ENCODE data around the gene DCDC2B. TPM values are rescaled to one million over a fixed set of nuclear protein-coding genes. Genes with fewer than 3 reads are reported as not detected.

The DCDC2B gene
- total and polyA plus RNA-seq, 9 of the 15 experiments (the other 6 are each of a cell fraction or from before 2014, with no cell fraction given), result not detected

- TF ChIP-seq BCLAF1 (IDR thresholded peaks at IDR 0.05; ENCODE audit: borderline replicate concordance in 1 of 2, control insufficient read depth in 1 of 2, low read depth in 2 of 2, low read length in 1 of 2) (no peak; a peak in 1 of 4 replicates), MTA3 (IDR thresholded peaks at IDR 0.05; ENCODE audit: borderline replicate concordance) (peak; percentile 54; the same call in 1 of the 2 replicates), SMAD3 (CRISPR knock-in tag; conservative IDR thresholded peaks at IDR 0.05) (no peak), DLX4 (CRISPR knock-in tag; IDR thresholded peaks at IDR 0.05) (no peak), ZKSCAN3 (CRISPR knock-in tag; IDR thresholded peaks at IDR 0.05) (no peak), ARID3B (CRISPR knock-in tag; IDR thresholded peaks at IDR 0.05; ENCODE audit: borderline replicate concordance) (no peak), BRF2 (IDR thresholded peaks at IDR 0.05; ENCODE audit: borderline replicate concordance, insufficient read depth, insufficient read length) (no peak), CREB3L1 (IDR thresholded peaks at IDR 0.05; ENCODE audit: borderline replicate concordance, low read depth) (peak; percentile 54; the same call in 1 of the 2 replicates), NFE2L1 (tag; IDR thresholded peaks at IDR 0.05; ENCODE audit: borderline replicate concordance, low read depth) (no peak), E2F1 (CRISPR knock-in tag; IDR thresholded peaks at IDR 0.05) (0 out of 2 replicates have a peak, but pooled peaks have one; percentile 69), KLF6 (CRISPR knock-in tag; IDR thresholded peaks at IDR 0.05; ENCODE audit: borderline replicate concordance) (no peak; the same call in 1 of the 2 replicates), CBFA2T3 (IDR thresholded peaks at IDR 0.05) (no peak), ATF1 (CRISPR knock-in tag; IDR thresholded peaks at IDR 0.05) (no peak), ATF1 (tag; IDR thresholded peaks at IDR 0.05) (peak; percentile 94), THRA (IDR thresholded peaks at IDR 0.05) (no peak)
Observed at GRCh38 chr1:32221980-32222755, 13.3 kb downstream of the DCDC2B start, which contains the start of the genes EIF3I and TMEM234 (continued).

Data from K562 (cell line).